ENCODE results near the gene CCDC158.

GRCh38 chr4:76442807-76443206 is 21.9 kb upstream of the CCDC158 start:
- TF ChIP-seq ZNF274 (IDR thresholded peaks at IDR 0.05; ENCODE audit: low read depth, low read length) (no peak), YY1 (IDR thresholded peaks at IDR 0.05; ENCODE audit: insufficient read depth, insufficient read length) (no peak)
